Skeletal muscle cell (primary cell): ENCODE measurements around the gene ERICH3.

ENCODE experiments used
- DNase-seq: peaks from one replicate; pipeline ENCODE4 v3.0.0-alpha.2; 2010; ENCODE audit warnings: low read depth
- H3K4me3 ChIP-seq: 2 replicates; pipeline ENCODE4 v1.5.1; 2011; ENCODE audit warnings: low read depth, mild to moderate bottlenecking, control low read depth, low read length, moderate library complexity

The ERICH3 gene

GRCh38 chr1:74528123-74528522 is 145.5 kb downstream of the ERICH3 start:
- H3K4me3 ChIP-seq, result no peak overlapping the region
- DNase-seq, result no peak

GRCh38 chr1:74526708-74527107 is 146.9 kb downstream of the ERICH3 start:
- DNase-seq, result no peak
- no peak overlapping the region for H3K4me3 ChIP-seq

- DNase-seq, result no peak
- H3K4me3 ChIP-seq, result no peak overlapping the region
These were observed 149.6 kb downstream of the ERICH3 start for GRCh38 chr1:74523873-74524480.

- DNase-seq, result peak; percentile 2
- no peak overlapping the region for H3K4me3 ChIP-seq
These were observed 151.4 kb downstream of the ERICH3 start for GRCh38 chr1:74522148-74522547.
